HepG2 (cell line): ENCODE results near the gene HIPK4. TPM values are rescaled to one million over a fixed set of nuclear protein-coding genes. Genes with fewer than 3 reads are reported as not detected.

Experiments used
- ATM ChIP-seq: fragments of 450-650 bp; IDR thresholded peaks from 2 replicates; pipeline ENCODE4 v1.7.1; 2017; ENCODE audit warnings: mild to moderate bottlenecking, borderline replicate concordance
- FUBP1 ChIP-seq: sonication (generic); formaldehyde crosslinking; IDR thresholded peaks from 2 replicates; pipeline ENCODE4 v1.5.1; 2020; ENCODE audit warnings: missing genetic modification reagents, mild to moderate bottlenecking, borderline replicate concordance
- IRF2 ChIP-seq: IDR thresholded peaks from 2 replicates; pipeline ENCODE4 v1.6.1; 2018; ENCODE audit warnings: missing genetic modification reagents, missing compliant biosample characterization
- KLF15 ChIP-seq: sonication (generic); formaldehyde crosslinking; IDR thresholded peaks from 2 replicates; pipeline ENCODE4 v1.8.1; 2023; ENCODE audit warnings: borderline replicate concordance, mild to moderate bottlenecking, inconsistent platforms, missing genetic modification reagents, mixed read lengths
- KLF6 ChIP-seq: IDR thresholded peaks from 2 replicates; pipeline ENCODE4 v1.8.0; 2016; ENCODE audit warnings: missing biosample characterization, missing genetic modification reagents
- MAF1 ChIP-seq: sonication (generic); formaldehyde crosslinking; IDR thresholded peaks from 2 replicates; pipeline ENCODE4 v1.5.0; 2020; ENCODE audit warnings: missing genetic modification reagents, borderline replicate concordance
- MEF2D ChIP-seq: sonication (generic); formaldehyde crosslinking; IDR thresholded peaks from 2 replicates; pipeline ENCODE4 v1.5.1; 2020; ENCODE audit warnings: mild to moderate bottlenecking, missing genetic modification reagents
- MLX ChIP-seq: IDR thresholded peaks from 2 replicates; pipeline ENCODE4 v1.6.1; 2016
- MXD3 ChIP-seq: IDR thresholded peaks from 2 replicates; pipeline ENCODE4 v1.6.1; 2016; ENCODE audit warnings: mild to moderate bottlenecking, missing biosample characterization, missing genetic modification reagents
- NR2F1 ChIP-seq, 2 experiments: fragments of 450-650 bp in 1 of 2; formaldehyde crosslinking in 1 of 2; IDR thresholded peaks; 2 replicates each; pipeline versions ENCODE4 v1.5.0 to v1.6.1; 2016 to 2020; ENCODE audit warnings: mild to moderate bottlenecking in 1 of 2, missing compliant biosample characterization in 1 of 2, missing genetic modification reagents in 1 of 2, moderate library complexity in 1 of 2
- PCBP2 ChIP-seq: fragments of 200-400 bp; formaldehyde crosslinking; optimal IDR thresholded peaks from 2 replicates; pipeline ENCODE3; 2018; ENCODE audit warnings: low read length, low read depth; ENCODE audit not compliant: poor library complexity, severe bottlenecking
- POLR2AphosphoS5 ChIP-seq: IDR thresholded peaks from 2 replicates; pipeline ENCODE4 v1.6.1; 2012; ENCODE audit warnings: low read depth, low read length
- SP1 ChIP-seq, 2 experiments: fragments of 450-650 bp in 1 of 2; sonication (generic) in 1 of 2; formaldehyde crosslinking in 1 of 2; IDR thresholded peaks; 2 replicates each; pipeline versions ENCODE4 v1.4.0 to v1.6.1; 2016 to 2020; ENCODE audit warnings: missing genetic modification reagents in 1 of 2
- TBL1XR1 ChIP-seq: fragments of 150-350 bp; IDR thresholded peaks from 2 replicates; pipeline ENCODE4 v1.6.1; 2014; ENCODE audit warnings: borderline replicate concordance, low read length; ENCODE audit not compliant: partially characterized antibody
- TGIF2 ChIP-seq: IDR thresholded peaks from 2 replicates; pipeline ENCODE4 v1.6.1; 2016; ENCODE audit warnings: control low read depth, missing compliant biosample characterization
- UBTF ChIP-seq: sonication (generic); formaldehyde crosslinking; IDR thresholded peaks from 2 replicates; pipeline ENCODE4 v1.4.0; 2020; ENCODE audit warnings: mild to moderate bottlenecking, missing genetic modification reagents
- ZHX1 ChIP-seq: sonication (generic); formaldehyde crosslinking; IDR thresholded peaks from 2 replicates; pipeline ENCODE4 v1.8.1; 2022; ENCODE audit warnings: low read depth, mild to moderate bottlenecking, missing genetic modification reagents
- ZMYM3 ChIP-seq: sonication (generic); formaldehyde crosslinking; IDR thresholded peaks from 2 replicates; pipeline ENCODE4 v1.5.1; 2020; ENCODE audit warnings: mild to moderate bottlenecking, missing genetic modification reagents
- ZNF44 ChIP-seq: sonication (generic); formaldehyde crosslinking; IDR thresholded peaks from 2 replicates; pipeline ENCODE4 v1.5.1; 2020; ENCODE audit warnings: mild to moderate bottlenecking, missing genetic modification reagents
- ZNF724P ChIP-seq: sonication (generic); formaldehyde crosslinking; IDR thresholded peaks from 2 replicates; pipeline ENCODE4 v1.8.0; 2022; ENCODE audit warnings: missing genetic modification reagents, borderline replicate concordance
- polyA plus RNA-seq, 8 experiments: library from polyadenylated mRNA; depleted of rRNA in 3 of 8; stranded (reverse) in 7 of 8; unstranded in 1 of 8; fragments of >200 nt; fragmentation: Illumina TruSeq in 4 of 8; extraction: Trizol in 4 of 8; gene quantifications; 2 replicates each; pipeline versions ENCODE4 v1.2.1 to v1.2.3, GENCODE V29; 2011 to 2016; ENCODE audit warnings: low read depth in 4 of 8, missing spikeins in 1 of 8, mixed read lengths in 1 of 8; ENCODE audit not compliant: insufficient read depth in 1 of 8
- total RNA-seq, 5 experiments: library from RNA; depleted of rRNA; stranded (reverse); fragments of >200 nt; fragmentation: Illumina TruSeq; extraction: Trizol; gene quantifications; 2 replicates each; pipeline ENCODE4 v1.2.3, GENCODE V29; 2016; ENCODE audit warnings: low read depth in 1 of 5

HIPK4 gene
- total and polyA plus RNA-seq, 2 of the 13 experiments (the other 11 are each of a cell fraction or from before 2014, with no cell fraction given), result 0.03 TPM; not detected in 1

- TF ChIP-seq ZHX1 (CRISPR knock-in tag) (peak; percentile 68; the same call in 1 of the 2 replicates), TBL1XR1 (peak; percentile 80), ATM (no peak), SP1 (IDR thresholded peaks at IDR 0.05) (no peak), SP1 (CRISPR knock-in tag; IDR thresholded peaks at IDR 0.05) (peak; percentile 75; the same call in 1 of the 2 replicates), FUBP1 (CRISPR knock-in tag) (no peak; the same call in 1 of the 2 replicates), MXD3 (CRISPR knock-in tag) (peak; percentile 41; the same call in 1 of the 2 replicates), MLX (CRISPR knock-in tag) (peak; percentile 82; the same call in 1 of the 2 replicates), UBTF (0 out of 2 replicates have a peak, but pooled peaks have one; percentile 42), TGIF2 (CRISPR knock-in tag) (peak; percentile 90), ZNF724P (CRISPR knock-in tag) (peak; percentile 43; the same call in 1 of the 2 replicates), PCBP2 (no peak), ZMYM3 (no peak), MAF1 (CRISPR knock-in tag) (no peak), KLF6 (peak; percentile 36; the same call in 1 of the 2 replicates), POLR2AphosphoS5 (peak; percentile 92), MEF2D (no peak), ZNF44 (0 out of 2 replicates have a peak, but pooled peaks have one; percentile 17), NR2F1 (CRISPR knock-in tag; IDR thresholded peaks at IDR 0.05) (no peak), IRF2 (CRISPR knock-in tag) (peak; percentile 87; the same call in 1 of the 2 replicates), KLF15 (CRISPR knock-in tag) (no peak)
Observed at GRCh38 chr19:40348125-40348913, 41.7 kb downstream of the HIPK4 start, which contains the start of the genes C19orf47 and PLD3 (continued).
